Astrocyte (in vitro differentiated cells and primary cell): Measurements from ENCODE around the gene LILRB2. TPM values are rescaled to one million over a fixed set of nuclear protein-coding genes. Genes with fewer than 3 reads are reported as not detected.

Source experiments
- DNase-seq: peaks from one replicate; pipeline ENCODE4 v3.0.0-alpha.2; 2010; ENCODE audit warnings: low read depth
- FAIRE-seq: peaks from 2 replicates; lab custom pipeline; 2011; peaks lifted over from hg19 to GRCh38; lab: Jason Lieb, UNC
- H2AFZ ChIP-seq: 2 replicates; pipeline ENCODE4 v1.6.0; 2012; ENCODE audit warnings: low read depth, low read length, inconsistent platforms
- H3K27ac ChIP-seq: 2 replicates; pipeline ENCODE4 v1.5.1; 2011; ENCODE audit warnings: low read depth, low read length, inconsistent platforms
- H3K27me3 ChIP-seq: 2 replicates; pipeline ENCODE4 v1.6.0; 2011; ENCODE audit warnings: low read length, inconsistent platforms; ENCODE audit not compliant: insufficient read depth
- H3K36me3 ChIP-seq: 2 replicates; pipeline ENCODE4 v1.5.1; 2011; ENCODE audit warnings: low read length, inconsistent platforms; ENCODE audit not compliant: insufficient read depth
- H3K4me1 ChIP-seq: 2 replicates; pipeline ENCODE4 v1.5.1; 2011; ENCODE audit warnings: low read length, inconsistent platforms; ENCODE audit not compliant: insufficient read depth
- H3K4me2 ChIP-seq: 2 replicates; pipeline ENCODE4 v1.6.0; 2012; ENCODE audit warnings: low read length, inconsistent platforms
- H3K4me3 ChIP-seq: 2 replicates; pipeline ENCODE4 v1.5.1; 2011; ENCODE audit warnings: low read depth, mild to moderate bottlenecking, low read length, inconsistent platforms; ENCODE audit not compliant: insufficient read depth
- H3K79me2 ChIP-seq: 2 replicates; pipeline ENCODE4 v1.6.0; 2012; ENCODE audit warnings: mild to moderate bottlenecking, low read length, inconsistent platforms; ENCODE audit not compliant: insufficient read depth
- H3K9ac ChIP-seq: 2 replicates; pipeline ENCODE4 v1.6.0; 2012; ENCODE audit warnings: mild to moderate bottlenecking, low read length, inconsistent platforms
- H3K9me3 ChIP-seq: 2 replicates; pipeline ENCODE4 v1.5.1; 2012; ENCODE audit warnings: low read depth, mild to moderate bottlenecking, low read length, inconsistent platforms; ENCODE audit not compliant: insufficient read depth
- H4K20me1 ChIP-seq: 2 replicates; pipeline ENCODE4 v1.6.0; 2012; ENCODE audit warnings: low read length, inconsistent platforms; ENCODE audit not compliant: insufficient read depth
- H3K27ac Mint-ChIP-seq: one replicate; pipeline ENCODE4 v1.8.0; 2021; ENCODE audit warnings: mild to moderate bottlenecking, mixed read lengths; ENCODE audit not compliant: unreplicated experiment
- H3K27me3 Mint-ChIP-seq: one replicate; pipeline ENCODE4 v1.8.0; 2021; ENCODE audit warnings: low read depth, mixed read lengths; ENCODE audit not compliant: unreplicated experiment
- H3K36me3 Mint-ChIP-seq: one replicate; pipeline ENCODE4 v1.8.0; 2021; ENCODE audit warnings: low read depth, mixed read lengths; ENCODE audit not compliant: unreplicated experiment
- H3K4me1 Mint-ChIP-seq: one replicate; pipeline ENCODE4 v1.8.0; 2021; ENCODE audit warnings: low read depth, mixed read lengths; ENCODE audit not compliant: unreplicated experiment
- H3K4me3 Mint-ChIP-seq: one replicate; pipeline ENCODE4 v1.8.0; 2021; ENCODE audit warnings: mild to moderate bottlenecking, moderate library complexity, mixed read lengths; ENCODE audit not compliant: unreplicated experiment
- H3K9me3 Mint-ChIP-seq: one replicate; pipeline ENCODE4 v1.8.0; 2021; ENCODE audit warnings: mild to moderate bottlenecking, mixed read lengths; ENCODE audit not compliant: unreplicated experiment
- EZH2 ChIP-seq: IDR thresholded peaks from 2 replicates; pipeline ENCODE4 v1.6.1; 2012; ENCODE audit warnings: mild to moderate bottlenecking, low read length, inconsistent platforms; ENCODE audit not compliant: insufficient read depth
- total RNA-seq: library from RNA; stranded (reverse); gene quantifications from 2 replicates; pipeline ENCODE4 v1.2.1, GENCODE V29; 2021
- TF ChIP-seq, protein P1 (sequence below): IDR thresholded peaks from 2 replicates; pipeline ENCODE4 v1.5.1; 2011; ENCODE audit warnings: low read depth, mild to moderate bottlenecking, inconsistent platforms, low read length, moderate library complexity; ENCODE audit not compliant: insufficient read depth

The LILRB2 gene
- total RNA-seq, 1 donor from 2014 or later: not detected

DNA sequence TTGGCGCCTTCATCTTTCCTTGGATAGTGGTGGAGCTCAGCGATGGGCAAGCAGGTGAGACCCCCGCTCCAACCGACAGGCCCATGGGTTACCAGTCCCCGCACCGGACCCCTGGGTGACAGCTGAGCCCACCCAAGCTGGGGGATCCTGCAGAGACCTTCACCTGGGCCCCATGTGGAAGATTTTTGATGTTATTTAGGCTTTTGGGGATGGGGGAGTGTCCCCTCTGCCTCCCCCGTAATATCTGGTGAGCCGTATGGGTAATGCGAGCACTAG is 37.0 kb upstream of the LILRB2 start:
- FAIRE-seq (no peak), DNase-seq (no peak)
- H3K9me3 Mint-ChIP-seq: peaks cover 6% of the 10 kb centered on the region
- TF ChIP-seq EZH2: no peak
- TF ChIP-seq, protein P1, sequence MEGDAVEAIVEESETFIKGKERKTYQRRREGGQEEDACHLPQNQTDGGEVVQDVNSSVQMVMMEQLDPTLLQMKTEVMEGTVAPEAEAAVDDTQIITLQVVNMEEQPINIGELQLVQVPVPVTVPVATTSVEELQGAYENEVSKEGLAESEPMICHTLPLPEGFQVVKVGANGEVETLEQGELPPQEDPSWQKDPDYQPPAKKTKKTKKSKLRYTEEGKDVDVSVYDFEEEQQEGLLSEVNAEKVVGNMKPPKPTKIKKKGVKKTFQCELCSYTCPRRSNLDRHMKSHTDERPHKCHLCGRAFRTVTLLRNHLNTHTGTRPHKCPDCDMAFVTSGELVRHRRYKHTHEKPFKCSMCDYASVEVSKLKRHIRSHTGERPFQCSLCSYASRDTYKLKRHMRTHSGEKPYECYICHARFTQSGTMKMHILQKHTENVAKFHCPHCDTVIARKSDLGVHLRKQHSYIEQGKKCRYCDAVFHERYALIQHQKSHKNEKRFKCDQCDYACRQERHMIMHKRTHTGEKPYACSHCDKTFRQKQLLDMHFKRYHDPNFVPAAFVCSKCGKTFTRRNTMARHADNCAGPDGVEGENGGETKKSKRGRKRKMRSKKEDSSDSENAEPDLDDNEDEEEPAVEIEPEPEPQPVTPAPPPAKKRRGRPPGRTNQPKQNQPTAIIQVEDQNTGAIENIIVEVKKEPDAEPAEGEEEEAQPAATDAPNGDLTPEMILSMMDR: no peak
- Histone ChIP-seq H4K20me1 (no peaks in the 10 kb centered on the region), H3K27me3 (no peaks in the 10 kb centered on the region), H3K4me3 (no peak overlapping the region), H3K36me3 (no peaks in the 10 kb centered on the region), H3K4me1 (no peaks in the 10 kb centered on the region), H3K27ac (no peak overlapping the region), H3K9ac (no peak overlapping the region), H3K9me3 (no peaks in the 10 kb centered on the region), H3K79me2 (no peaks in the 10 kb centered on the region), H2AFZ (no peak overlapping the region), H3K4me2 (no peak overlapping the region)
- H3K27me3 Mint-ChIP-seq: peaks cover 37% of the 10 kb centered on the region
- H3K4me3 Mint-ChIP-seq: no peak overlapping the region
- no peaks in the 10 kb centered on the region for H3K36me3 Mint-ChIP-seq
- no peak overlapping the region for H3K27ac Mint-ChIP-seq
- no peaks in the 10 kb centered on the region for H3K4me1 Mint-ChIP-seq

DNA sequence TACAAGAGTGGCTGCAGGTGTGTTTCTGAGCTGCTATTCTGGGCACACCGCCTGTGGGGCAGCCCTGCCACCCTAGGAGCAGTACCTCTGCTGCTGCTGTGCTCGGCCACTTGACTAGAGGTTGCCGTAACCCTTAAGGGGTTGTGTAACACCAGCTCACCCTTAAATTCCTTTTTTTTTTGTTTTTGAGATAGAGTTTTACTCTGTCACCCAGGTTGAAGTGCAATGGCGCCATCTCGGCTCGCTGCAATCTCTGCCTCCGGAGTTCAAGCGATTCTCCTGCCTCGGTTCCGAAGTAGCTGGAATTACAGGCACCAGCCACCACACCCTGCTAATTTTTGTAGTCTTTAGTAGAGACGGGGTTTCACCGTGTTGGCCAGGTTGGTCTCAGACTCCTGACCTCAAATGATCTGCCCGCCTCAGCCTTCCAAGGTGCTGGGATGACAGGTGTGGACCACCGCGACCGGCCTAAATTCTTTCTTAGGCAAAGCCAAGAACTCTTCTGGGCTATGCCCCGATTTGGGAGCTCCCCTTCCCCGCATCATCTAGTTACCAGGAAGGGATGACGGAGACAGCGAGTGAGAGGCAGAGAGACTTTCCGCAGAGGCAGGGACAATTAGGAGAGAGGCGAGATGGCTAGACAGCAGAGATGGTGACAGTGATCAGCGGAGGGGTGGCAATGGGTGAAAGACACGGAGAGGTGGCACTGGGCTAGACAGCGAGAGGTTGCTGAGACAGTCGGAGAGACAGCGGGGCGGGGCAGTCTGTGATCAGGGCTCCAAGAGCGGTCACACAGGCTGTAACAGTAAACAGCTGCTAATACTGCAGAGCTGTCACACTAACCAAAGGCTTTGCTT is 36.4 kb upstream of the LILRB2 start:
- H3K27me3 ChIP-seq: no peaks in the 10 kb centered on the region
- H3K9me3 ChIP-seq: no peaks in the 10 kb centered on the region
- no peak for FAIRE-seq
- no peak overlapping the region for H3K9ac ChIP-seq
- no peaks in the 10 kb centered on the region for H3K36me3 ChIP-seq
- H3K79me2 ChIP-seq: no peaks in the 10 kb centered on the region
- no peak overlapping the region for H3K4me2 ChIP-seq
- peaks cover 41% of the 10 kb centered on the region for H3K27me3 Mint-ChIP-seq
- no peaks in the 10 kb centered on the region for H3K4me1 Mint-ChIP-seq
- H3K27ac ChIP-seq: no peak overlapping the region
- no peak for TF ChIP-seq EZH2
- TF ChIP-seq, protein P1: no peak
- peaks cover 6% of the 10 kb centered on the region for H3K9me3 Mint-ChIP-seq
- DNase-seq: no peak
- no peaks in the 10 kb centered on the region for H3K4me1 ChIP-seq
- H3K27ac Mint-ChIP-seq: no peak overlapping the region
- no peaks in the 10 kb centered on the region for H4K20me1 ChIP-seq
- H2AFZ ChIP-seq: no peak overlapping the region
- H3K4me3 Mint-ChIP-seq: no peak overlapping the region
- no peak overlapping the region for H3K4me3 ChIP-seq
- no peaks in the 10 kb centered on the region for H3K36me3 Mint-ChIP-seq

DNA sequence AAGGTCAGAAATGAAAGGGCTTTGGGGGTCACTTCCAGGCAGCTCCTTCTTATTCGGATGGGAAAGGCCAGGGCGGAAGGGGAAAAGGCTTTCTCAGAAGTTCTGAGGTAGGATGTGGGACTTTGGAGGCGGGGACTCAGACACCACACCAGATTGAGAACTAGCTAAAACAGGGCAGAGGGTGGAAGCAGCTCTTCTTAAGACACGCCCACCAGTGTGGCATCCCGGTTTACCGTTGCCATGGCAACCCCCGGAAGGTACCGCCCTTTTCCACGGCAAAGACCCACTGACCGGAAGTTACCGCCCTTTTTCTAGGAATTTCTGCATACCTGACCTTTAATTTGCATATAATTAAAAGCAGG is 35.8 kb upstream of the LILRB2 start:
- Mint-ChIP-seq H3K4me1 (no peaks in the 10 kb centered on the region), H3K9me3 (peaks cover 6% of the 10 kb centered on the region), H3K27me3 (peaks cover 39% of the 10 kb centered on the region), H3K36me3 (no peaks in the 10 kb centered on the region), H3K4me3 (no peak overlapping the region), H3K27ac (no peak overlapping the region)
- H2AFZ ChIP-seq: no peak overlapping the region
- H3K4me1 ChIP-seq: no peaks in the 10 kb centered on the region
- no peaks in the 10 kb centered on the region for H3K9me3 ChIP-seq
- H3K79me2 ChIP-seq: no peaks in the 10 kb centered on the region
- no peak overlapping the region for H3K27ac ChIP-seq
- H3K36me3 ChIP-seq: no peaks in the 10 kb centered on the region
- no peaks in the 10 kb centered on the region for H3K27me3 ChIP-seq
- TF ChIP-seq, protein P1: no peak
- TF ChIP-seq EZH2: no peak
- no peak overlapping the region for H3K4me2 ChIP-seq
- FAIRE-seq (no peak), DNase-seq (no peak)
- no peak overlapping the region for H3K9ac ChIP-seq
- H4K20me1 ChIP-seq: no peaks in the 10 kb centered on the region
- H3K4me3 ChIP-seq: no peak overlapping the region
